ENCODE results near the gene SWSAP1.
"Not testable (repeated sequence)": the region's sequence is repeated elsewhere in the genome, so short reads cannot be mapped to it uniquely, and the experiment has no call there.

SWSAP1 gene

GRCh38 chr19:11374433-11375142, at the start of gene SWSAP1:
Gene SWSAP1, plus strand, starts transcription at chr19:11374666. Its CDS starts 15 bp downstream, at chr19:11374681.
- peak; percentile 100 for DNase-seq

GRCh38 chr19:11324748-11325389, 49.6 kb upstream of the SWSAP1 start:
- DNase-seq: no peak

GRCh38 chr19:11325544-11325943, 48.9 kb upstream of the SWSAP1 start:
- DNase-seq: no peak

GRCh38 chr19:11330127-11330526, 44.3 kb upstream of the SWSAP1 start:
- DNase-seq: no peak

DNA sequence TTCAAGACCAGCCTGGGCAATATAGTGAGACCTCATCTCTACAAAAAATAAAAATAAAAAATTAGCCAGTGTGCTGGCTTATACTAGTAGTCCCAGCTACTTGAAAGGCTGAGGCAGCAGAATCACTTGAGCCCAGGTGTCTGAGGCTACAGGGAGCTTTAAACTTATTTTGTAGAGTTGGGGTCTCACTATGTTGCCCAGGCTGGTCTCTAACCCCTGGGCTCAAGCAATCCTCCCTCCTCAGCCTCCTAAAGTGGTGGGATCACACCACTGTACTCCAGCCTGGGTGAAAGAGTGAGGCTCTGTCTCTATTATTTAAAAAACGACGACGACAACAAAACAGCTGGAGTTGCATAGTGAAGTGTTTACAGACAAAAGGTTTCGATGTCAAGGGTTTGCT, 43.0 kb upstream of the SWSAP1 start:
- DNase-seq: no peak

DNA sequence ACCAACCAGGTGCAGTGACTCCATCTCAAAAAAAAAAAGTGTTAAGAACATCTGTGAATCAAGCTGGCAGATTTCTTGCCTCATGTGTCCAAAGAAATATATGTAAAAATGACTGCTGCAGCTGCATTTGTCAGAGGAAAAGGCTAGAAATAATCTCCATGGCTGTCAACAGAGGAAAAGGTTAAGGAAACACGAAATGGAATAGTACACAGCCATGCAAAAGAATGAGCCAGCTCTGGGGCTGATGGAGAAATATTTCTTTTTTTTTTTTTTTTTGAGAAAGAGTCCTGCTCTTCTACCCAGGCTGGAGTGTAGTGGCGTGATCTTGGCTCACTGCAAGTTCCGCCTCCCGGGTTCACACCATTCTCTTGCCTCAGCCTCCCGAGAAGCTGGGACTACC, 41.6 kb upstream of the SWSAP1 start:
- no peak for DNase-seq

DNA sequence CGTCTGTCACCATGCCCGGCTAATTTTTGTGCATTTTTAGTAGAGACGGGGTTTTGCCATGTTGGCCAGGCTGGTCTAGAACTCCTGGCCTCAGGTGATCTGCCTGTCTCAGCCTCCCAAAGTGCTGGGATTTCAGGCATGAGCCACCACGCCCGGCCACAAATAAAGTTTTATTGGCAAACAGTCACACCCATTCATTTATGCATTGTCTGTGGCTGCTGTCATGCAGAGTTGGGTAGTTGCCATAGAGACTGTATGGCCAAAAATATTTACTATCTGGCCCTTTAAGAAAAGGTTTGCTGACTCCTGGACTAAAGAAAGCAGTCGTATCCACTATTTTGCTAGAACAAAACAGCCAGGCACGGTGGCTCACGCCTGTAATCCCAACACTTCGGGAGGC, 40.6 kb upstream of the SWSAP1 start:
- not testable (repeated sequence) for DNase-seq

GRCh38 chr19:11335449-11336146, 38.9 kb upstream of the SWSAP1 start:
- no peak for DNase-seq

- DNase-seq: peak; percentile 81
Measured at GRCh38 chr19:11337080-11337479, 37.4 kb upstream of the SWSAP1 start.

DNA sequence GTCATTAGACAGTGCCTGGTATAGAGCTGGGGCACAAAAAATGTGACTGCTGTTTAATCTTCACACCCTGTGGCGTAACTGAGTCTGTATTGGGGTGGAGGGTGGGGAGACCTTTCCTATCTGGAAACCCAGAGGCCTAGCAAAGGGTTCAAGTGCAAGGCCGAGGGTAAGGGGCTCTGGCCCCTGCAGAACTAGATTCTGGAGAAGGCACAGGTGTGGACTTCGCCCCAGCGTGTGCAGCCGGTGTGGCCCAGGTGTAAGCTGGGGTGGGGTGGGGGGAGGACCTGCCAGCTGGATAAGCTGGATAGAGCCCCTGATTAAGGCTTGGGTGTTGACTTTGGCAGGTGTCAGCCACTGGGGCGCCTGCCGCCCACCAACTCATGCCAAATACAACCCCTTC, 36.3 kb upstream of the SWSAP1 start:
- no peak for DNase-seq

DNA sequence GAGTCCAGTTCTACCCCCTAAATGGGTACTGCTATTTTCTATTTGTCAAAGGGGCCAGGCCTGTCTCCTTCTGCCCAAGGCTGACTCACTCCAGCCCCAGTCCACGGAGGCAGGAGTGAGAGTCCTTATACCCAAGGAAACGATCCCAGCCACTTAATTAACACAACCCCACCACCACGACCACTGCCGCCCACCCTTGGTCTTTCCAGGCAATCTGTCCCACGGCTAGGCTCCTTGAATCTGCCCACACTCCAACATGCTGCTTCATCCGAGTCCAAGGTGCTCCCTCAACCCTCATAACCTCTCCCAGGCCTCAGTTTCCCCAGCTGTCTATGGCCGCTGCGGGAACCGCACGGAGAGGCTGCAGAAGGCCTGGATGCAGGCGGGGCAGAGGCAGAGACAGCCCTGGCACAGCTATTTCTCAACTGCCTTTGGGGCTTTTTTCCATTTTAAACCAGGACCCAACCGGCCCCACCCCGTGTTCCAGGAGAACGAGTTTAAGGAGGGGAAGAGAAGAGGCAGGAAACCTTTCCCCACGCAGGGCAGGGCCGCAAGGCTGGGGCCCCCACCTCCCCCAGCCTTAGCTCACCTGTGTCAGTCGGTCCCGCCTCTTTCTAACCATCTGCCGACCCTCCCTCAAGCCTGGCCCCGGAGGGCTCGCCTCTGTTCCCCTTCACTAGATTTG, 35.8 kb upstream of the SWSAP1 start:
- DNase-seq: no peak

DNA sequence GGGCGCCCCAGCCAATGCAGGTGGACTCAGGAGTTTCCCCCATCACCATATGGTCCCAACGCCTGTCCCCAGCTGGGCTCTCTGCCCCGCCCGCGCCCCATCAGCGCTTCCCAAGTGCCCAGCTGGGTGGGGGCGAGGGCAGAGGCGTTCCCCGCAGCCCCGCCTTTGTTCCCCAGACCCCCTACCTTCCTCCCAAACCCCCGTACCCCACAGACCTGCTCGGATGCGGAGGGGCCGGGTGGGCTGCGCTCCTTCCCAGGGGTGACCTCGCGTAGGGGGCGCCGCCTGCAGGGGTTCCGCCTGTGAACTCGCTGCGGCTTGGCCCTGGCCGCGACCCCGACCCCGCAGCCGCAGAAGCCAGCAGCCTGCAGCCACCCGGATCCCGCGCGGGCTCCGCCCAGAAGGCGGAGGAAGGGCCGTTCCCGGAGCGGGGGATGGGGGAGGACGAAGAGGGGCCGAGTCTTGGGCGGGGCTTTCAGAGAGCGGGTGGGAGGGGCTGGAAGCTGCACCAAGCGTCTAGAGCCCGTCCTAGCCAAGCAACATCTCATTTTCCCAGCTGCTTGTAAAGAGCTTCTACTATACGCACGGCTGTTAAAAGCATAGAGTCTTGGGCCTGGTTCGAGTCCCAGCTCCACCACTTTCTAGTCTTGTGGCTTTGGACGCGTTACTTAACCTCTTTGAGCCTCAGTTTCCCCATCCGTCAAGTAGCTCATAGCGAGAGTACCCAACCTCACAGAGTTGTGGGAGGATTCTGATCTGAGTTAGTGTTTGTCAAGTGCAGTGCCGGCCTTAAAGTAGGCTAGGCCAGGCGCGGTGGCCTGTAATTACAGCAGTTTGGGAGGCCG, 35.0 kb upstream of the SWSAP1 start, which contains the start of gene RAB3D:
Gene RAB3D, minus strand, starts transcription at position 404 of the 845 bp plus-strand sequence. CDS start 2,258 bp downstream, outside the sequence.
- DNase-seq: peak; percentile 95

GRCh38 chr19:11340099-11340467, 34.4 kb upstream of the SWSAP1 start:
- DNase-seq: not testable (repeated sequence)

DNA sequence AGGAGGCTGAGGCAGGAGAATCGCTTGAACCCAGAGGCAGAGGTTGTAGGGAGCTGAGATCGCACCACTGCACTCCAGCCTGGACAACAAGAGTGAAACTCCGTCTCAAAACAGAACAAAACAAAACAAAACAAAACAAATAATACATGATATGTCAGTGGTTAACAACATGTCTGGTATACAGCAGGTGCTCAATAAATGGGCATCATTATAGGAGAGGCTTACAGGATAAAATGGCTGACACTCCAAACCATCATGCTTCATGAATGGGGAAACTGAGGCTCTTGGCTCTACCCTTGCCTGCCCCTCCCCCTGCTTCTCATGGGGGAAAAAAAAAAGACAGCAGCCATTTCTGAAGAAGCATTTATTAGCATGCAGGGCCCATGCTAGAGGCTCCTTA, 32.0 kb upstream of the SWSAP1 start:
- DNase-seq: no peak

- DNase-seq: no peak
Measured at GRCh38 chr19:11345122-11345803, 29.2 kb upstream of the SWSAP1 start.

DNA sequence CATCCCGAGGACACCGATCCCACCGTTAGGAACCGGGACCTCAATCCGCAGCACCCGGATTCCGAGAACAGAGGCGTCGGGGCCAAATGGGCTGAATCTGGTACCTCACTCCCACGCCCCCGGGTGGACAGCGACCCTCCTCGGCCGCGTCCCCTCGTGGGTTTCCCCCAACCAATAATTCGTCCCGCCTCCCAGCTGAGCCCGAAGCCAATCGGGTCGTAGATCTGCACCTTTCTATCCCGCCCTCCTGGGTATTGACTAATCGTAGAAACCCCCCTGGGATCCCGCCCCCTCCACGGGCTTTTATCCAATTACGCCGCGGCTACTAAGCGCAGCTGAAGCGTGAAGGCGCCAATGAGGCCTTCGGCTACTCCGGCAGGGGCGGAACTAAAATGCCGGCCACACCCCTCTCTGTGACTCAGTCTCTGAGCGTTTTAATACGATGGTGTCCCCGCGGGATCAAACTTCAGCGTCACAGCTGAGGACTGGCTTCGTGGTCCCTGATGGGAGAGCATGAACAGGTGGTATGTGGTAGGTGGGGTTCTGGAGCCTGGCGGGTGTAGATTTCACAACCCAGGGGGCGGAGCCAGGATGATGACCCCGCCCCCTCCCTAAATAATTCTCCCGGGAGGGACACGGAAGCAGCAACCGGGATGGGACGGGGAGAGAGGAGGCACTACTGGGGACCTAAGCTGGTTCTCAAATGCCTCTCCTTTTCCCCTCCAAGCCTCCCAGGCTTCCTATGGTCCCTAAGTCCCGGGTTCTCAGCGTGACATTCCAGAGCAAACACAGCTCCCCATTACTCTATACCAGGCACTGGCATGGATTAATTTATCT, 28.1 kb upstream of the SWSAP1 start, which contains the start of the genes CCDC159 and TMEM205:
Gene CCDC159, plus strand, starts transcription at position 416 of the 837 bp plus-strand sequence. Its CDS starts 88 bp downstream, at position 504.
Gene TMEM205, minus strand, starts transcription at position 165 of the 837 bp plus-strand sequence. CDS start 649 bp downstream, outside the sequence.
- DNase-seq: peak; percentile 100

GRCh38 chr19:11347546-11348039, 26.9 kb upstream of the SWSAP1 start:
- DNase-seq: no peak

GRCh38 chr19:11349171-11349570, 25.3 kb upstream of the SWSAP1 start:
- DNase-seq: no peak

DNA sequence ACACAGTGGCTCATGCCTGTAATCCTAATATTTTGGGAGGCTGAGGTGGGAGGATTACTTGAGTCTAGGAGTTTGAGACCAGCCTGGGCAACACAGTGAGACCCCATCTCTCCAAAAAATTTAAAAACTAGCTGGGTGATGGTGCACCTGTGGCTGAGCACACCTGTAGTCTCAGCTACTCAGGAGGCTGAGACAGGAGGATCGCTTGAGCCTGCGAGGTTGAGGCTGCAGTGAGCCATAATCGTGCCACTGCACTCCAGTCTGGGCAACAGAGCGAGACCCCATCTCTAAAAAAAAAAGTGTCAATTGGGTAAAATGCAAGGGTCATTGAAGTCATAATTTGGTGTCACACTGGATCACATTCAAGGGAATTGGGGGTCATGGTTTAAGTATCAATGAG, 20.4 kb upstream of the SWSAP1 start:
- not testable (repeated sequence) for DNase-seq
